Coronary artery (tissue), 2 donors: Measurements from ENCODE around the gene CD44.

Source experiments
- DNase-seq: peaks from one replicate; pipeline ENCODE4 v3.0.0-alpha.2; 2017; ENCODE audit warnings: low spot score
- H3K27ac ChIP-seq, 2 donors: fragments of 200-600 bp; sonication (generic); one replicate each; pipeline ENCODE4 v1.5.1; 2016 to 2019
- H3K4me3 ChIP-seq: fragments of 200-600 bp; sonication (generic); 2 replicates; pipeline ENCODE4 v1.5.1; 2016; ENCODE audit warnings: mild to moderate bottlenecking, moderate library complexity
- TF ChIP-seq, protein P1 (sequence below): fragments of 200-600 bp; sonication (generic); IDR thresholded peaks from one replicate; pipeline ENCODE4 v1.5.1; 2019; ENCODE audit warnings: antibody characterized with exemption

The CD44 gene

DNA sequence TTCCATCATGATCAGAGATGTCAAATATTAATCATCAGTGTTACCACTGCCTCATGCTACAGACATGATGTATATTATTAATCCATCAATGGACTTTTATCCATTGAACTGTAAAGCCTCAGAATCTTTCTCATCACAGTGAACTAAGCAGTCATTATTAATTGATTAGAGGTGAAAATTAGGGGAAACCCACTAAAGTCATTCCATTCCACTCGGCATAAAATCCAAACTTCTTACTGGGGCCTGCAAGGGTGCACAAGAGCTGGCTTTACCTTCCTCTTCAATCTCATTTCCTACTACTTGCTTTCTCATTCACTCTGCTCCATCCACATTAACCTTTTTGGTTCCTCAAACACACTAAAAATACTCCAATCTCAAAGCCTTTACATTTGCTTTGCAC lies 7.9 kb upstream of the CD44 start:
- no peak for DNase-seq
- TF ChIP-seq, protein P1, sequence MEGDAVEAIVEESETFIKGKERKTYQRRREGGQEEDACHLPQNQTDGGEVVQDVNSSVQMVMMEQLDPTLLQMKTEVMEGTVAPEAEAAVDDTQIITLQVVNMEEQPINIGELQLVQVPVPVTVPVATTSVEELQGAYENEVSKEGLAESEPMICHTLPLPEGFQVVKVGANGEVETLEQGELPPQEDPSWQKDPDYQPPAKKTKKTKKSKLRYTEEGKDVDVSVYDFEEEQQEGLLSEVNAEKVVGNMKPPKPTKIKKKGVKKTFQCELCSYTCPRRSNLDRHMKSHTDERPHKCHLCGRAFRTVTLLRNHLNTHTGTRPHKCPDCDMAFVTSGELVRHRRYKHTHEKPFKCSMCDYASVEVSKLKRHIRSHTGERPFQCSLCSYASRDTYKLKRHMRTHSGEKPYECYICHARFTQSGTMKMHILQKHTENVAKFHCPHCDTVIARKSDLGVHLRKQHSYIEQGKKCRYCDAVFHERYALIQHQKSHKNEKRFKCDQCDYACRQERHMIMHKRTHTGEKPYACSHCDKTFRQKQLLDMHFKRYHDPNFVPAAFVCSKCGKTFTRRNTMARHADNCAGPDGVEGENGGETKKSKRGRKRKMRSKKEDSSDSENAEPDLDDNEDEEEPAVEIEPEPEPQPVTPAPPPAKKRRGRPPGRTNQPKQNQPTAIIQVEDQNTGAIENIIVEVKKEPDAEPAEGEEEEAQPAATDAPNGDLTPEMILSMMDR = no peak
- Histone ChIP-seq H3K27ac (no peak overlapping the region), H3K4me3 (no peak overlapping the region)

DNA sequence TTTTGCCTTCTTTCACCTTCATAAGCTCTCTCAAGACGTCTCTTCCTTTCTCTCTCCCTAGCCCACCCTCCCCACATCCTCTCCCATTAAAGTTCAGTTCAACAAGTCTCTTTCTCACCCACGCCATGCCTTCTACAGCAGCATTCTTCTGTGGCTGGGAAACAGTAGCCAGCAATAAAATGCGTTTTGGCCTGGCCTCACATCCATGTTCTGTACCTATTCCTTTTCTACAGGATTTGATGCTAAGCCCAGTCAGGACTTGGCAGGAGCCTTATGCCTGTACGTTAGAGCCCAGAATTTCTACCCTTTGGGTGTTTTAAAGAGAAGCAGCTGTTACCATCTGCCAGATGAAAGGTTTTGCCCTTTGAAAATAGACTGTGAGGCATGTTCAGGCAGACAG lies 7.1 kb upstream of the CD44 start:
- no peak for DNase-seq
- no peak overlapping the region for H3K4me3 ChIP-seq
- no peak overlapping the region for H3K27ac ChIP-seq
- TF ChIP-seq, protein P1 = no peak

DNA sequence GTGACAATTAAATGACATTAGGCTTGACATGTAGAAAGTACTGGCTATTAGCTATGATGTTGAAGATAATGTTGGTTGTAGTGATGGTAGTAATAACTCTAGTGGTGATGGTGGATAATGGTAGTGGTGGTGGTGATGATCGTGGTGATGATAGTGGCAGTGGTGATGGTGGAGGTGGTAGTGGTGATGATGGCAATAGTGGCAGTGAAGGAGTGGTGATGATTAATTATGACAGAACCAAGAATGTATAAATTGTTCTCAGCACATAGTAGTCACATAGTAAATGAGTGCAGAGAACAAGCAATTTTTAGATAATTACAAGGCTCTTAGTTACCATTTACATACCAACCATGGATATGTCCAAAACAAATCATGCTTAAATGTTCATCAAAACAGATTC lies 5.3 kb upstream of the CD44 start:
- Histone ChIP-seq H3K4me3 (no peak overlapping the region), H3K27ac (no peak overlapping the region)
- TF ChIP-seq, protein P1 = no peak
- no peak for DNase-seq

DNA sequence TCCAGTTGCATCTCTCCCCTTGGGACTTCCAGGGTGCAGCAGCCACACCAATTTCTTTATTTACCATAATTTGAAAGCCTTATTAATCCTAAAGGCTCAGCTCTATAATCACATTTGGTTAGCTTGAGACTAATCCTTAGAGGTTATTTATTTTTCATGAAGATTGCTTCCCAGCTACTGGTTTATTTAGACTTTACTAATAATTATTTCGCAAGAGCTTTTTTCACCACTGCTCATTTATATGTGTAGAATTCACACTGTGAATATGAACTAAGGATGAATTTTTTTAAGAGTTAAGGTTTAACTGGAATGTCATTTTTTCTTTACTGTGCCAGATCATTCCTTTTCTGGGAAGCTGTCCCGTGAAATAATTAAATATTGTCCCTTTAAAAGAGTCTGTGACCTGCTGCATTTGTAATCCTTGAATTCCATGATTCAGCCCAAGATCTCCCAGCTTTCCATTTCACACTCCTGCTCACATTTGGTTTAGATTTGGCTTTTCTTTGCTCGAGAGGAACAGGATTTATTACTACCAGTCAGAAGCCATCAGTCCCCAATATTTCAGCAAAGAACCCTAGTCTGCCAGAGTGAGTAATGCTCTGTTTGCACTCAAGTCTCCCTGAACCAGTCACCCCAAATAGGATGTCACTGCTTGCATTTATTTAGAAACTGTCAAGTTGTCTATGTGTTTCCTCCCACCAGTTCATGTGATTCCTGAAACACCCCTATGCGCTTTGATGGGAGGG lies 4.4 kb upstream of the CD44 start:
- TF ChIP-seq, protein P1 = no peak
- Histone ChIP-seq H3K27ac (peak overlapping the region in 1 of 2 donors; percentile 9), H3K4me3 (no peak overlapping the region)
- DNase-seq = no peak

DNA sequence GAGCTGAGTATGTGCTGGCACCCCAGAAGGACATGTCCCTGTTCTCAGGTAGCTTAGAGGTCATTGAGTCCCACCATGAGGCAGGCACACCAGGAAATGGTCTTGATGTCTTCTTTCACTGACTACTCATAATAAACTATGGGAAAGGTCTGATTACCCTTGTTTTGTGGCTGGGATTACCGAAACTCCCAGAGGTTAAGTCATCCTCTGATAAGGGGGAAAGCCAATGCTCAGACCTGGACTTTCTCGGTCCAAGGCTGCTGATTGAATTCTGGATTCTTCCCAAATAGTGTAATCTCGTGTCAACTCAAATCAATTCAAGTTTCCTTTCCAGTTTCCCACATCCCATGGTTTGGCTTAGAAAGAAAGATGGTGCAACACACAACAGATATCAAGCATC lies 3.7 kb upstream of the CD44 start:
- H3K27ac ChIP-seq = peak overlapping the region in 1 of 2 donors; percentile 9
- no peak overlapping the region for H3K4me3 ChIP-seq
- DNase-seq = no peak
- TF ChIP-seq, protein P1 = no peak

DNA sequence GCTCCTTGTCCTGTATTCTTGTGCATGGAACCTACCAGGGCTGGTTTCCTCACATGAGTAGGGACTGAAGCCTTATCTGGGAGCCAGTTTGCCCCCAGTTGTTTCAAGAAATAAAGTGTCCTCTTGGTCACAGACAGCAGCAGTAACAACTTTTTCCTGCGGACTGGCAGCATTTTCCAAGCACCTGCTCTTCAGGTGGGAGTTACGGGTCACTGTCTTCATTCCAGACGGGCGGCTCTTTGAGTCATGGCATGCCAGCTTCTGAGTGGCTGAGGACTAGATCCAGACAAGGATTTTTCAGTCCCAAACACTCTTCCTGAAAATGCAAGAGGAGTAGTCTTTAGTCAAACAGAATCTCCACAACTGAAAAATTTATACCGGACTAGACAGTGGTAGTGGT lies 2.7 kb upstream of the CD44 start:
- Histone ChIP-seq H3K4me3 (no peak overlapping the region), H3K27ac (no peak overlapping the region)
- TF ChIP-seq, protein P1 = no peak
- no peak for DNase-seq

DNA sequence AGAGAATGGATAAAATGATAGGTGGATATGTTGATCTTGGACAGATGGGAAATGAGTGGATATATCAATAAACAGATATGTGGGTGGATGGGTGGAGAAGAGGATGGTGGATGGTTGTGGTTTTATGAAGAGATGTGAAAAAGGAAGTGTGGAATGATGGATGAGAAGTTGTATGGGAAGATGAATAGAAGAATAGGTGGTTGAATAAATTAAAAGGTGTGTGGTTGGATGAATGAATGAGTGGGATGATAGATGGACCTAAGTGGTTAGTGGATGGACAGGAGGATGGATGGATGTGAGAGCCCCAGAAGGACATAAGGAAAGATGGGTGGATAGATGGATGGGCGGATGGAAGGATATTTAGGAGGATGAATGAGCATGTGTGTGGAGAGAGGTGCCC lies 913 bp upstream of the CD44 start:
- peak overlapping the region; percentile 95 to 96 for H3K27ac ChIP-seq
- no peak for DNase-seq
- TF ChIP-seq, protein P1 = no peak
- peak overlapping the region; percentile 91 for H3K4me3 ChIP-seq
